Loucy (cell line): ENCODE results near the gene PACRG.

ENCODE experiments used
- H2AFZ ChIP-seq: fragments of 200-600 bp; sonication (generic); 2 replicates; pipeline ENCODE4 v1.6.0; 2016; ENCODE audit warnings: antibody characterized with exemption, mild to moderate bottlenecking, low read length, moderate library complexity
- H3F3A ChIP-seq: fragments of 200-600 bp; 2 replicates; pipeline ENCODE4 v1.6.0; 2016; ENCODE audit warnings: antibody characterized with exemption, low read depth, mild to moderate bottlenecking
- H3K27me3 ChIP-seq: fragments of 200-600 bp; sonication (generic); 2 replicates; pipeline ENCODE4 v1.6.1; 2014; ENCODE audit warnings: low read length, mild to moderate bottlenecking; ENCODE audit not compliant: insufficient read depth, poor library complexity, severe bottlenecking
- H3K36me3 ChIP-seq: fragments of 200-600 bp; sonication (generic); 2 replicates; pipeline ENCODE4 v1.6.1; 2016; ENCODE audit warnings: low read length; ENCODE audit not compliant: insufficient read depth
- H3K4me1 ChIP-seq: fragments of 200-600 bp; sonication (generic); 2 replicates; pipeline ENCODE4 v1.5.1; 2014; ENCODE audit warnings: low read length, mild to moderate bottlenecking; ENCODE audit not compliant: insufficient read depth, poor library complexity, severe bottlenecking
- H3K4me2 ChIP-seq: fragments of 200-600 bp; sonication (generic); 2 replicates; pipeline ENCODE4 v1.6.0; 2014; ENCODE audit warnings: antibody characterized with exemption, low read length, low read depth, mild to moderate bottlenecking; ENCODE audit not compliant: poor library complexity, severe bottlenecking
- H3K4me3 ChIP-seq: fragments of 200-600 bp; sonication (generic); 2 replicates; pipeline ENCODE4 v1.5.1; 2014; ENCODE audit warnings: low read length, mild to moderate bottlenecking, mixed read lengths; ENCODE audit not compliant: poor library complexity, severe bottlenecking
- H3K79me2 ChIP-seq: fragments of 200-600 bp; sonication (generic); 2 replicates; pipeline ENCODE4 v1.6.1; 2014; ENCODE audit warnings: low read length; ENCODE audit not compliant: insufficient read depth
- H3K9ac ChIP-seq: fragments of 200-600 bp; sonication (generic); 2 replicates; pipeline ENCODE4 v1.6.0; 2014; ENCODE audit warnings: mild to moderate bottlenecking, low read depth, low read length, moderate library complexity; ENCODE audit not compliant: poor library complexity, severe bottlenecking
- H3K9me2 ChIP-seq: fragments of 200-600 bp; sonication (generic); replicated peaks from 2 replicates; pipeline ENCODE4 v1.6.1; 2016; ENCODE audit warnings: low read depth, low read length, mixed read lengths
- H3K9me3 ChIP-seq: fragments of 200-600 bp; sonication (generic); 2 replicates; pipeline ENCODE4 v1.6.1; 2014; ENCODE audit warnings: mild to moderate bottlenecking, antibody characterized with exemption, low read length, low read depth; ENCODE audit not compliant: insufficient read depth
- H4K20me1 ChIP-seq: fragments of 200-600 bp; sonication (generic); 2 replicates; pipeline ENCODE4 v1.6.0; 2014; ENCODE audit warnings: antibody characterized with exemption, low read length, mild to moderate bottlenecking; ENCODE audit not compliant: insufficient read depth, poor library complexity, severe bottlenecking
- CTCF ChIP-seq: fragments of 200-600 bp; sonication (generic); conservative IDR thresholded peaks from 2 replicates; pipeline ENCODE4 v1.5.1; 2014; ENCODE audit warnings: mild to moderate bottlenecking, antibody characterized with exemption, low read length
- EZH2phosphoT487 ChIP-seq: fragments of 200-600 bp; IDR thresholded peaks from 2 replicates; pipeline ENCODE4 v1.6.1; 2018; ENCODE audit warnings: antibody characterized with exemption, mild to moderate bottlenecking, moderate library complexity, borderline replicate concordance

PACRG gene

DNA sequence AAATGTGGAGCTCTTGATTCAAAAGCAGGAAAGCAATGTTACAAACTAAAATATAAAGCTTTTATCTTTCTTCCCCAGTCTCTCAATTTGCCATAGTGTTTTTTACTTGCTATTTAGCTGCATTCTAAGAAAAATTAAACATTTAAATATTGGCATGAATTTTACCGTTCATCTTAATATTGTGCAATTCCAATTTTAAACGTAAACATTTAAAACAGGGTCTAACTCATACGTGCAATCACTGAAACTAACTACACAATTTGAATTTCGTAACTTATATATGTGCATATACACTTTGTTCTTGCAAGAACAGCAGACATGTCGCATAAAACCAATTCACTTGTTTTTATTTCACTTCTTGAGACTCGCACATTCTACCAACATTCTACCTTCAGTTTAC is 405.9 kb downstream of the PACRG start:
- Histone ChIP-seq H3K9ac (no peak overlapping the region), H3K4me3 (no peak overlapping the region), H2AFZ (no peak overlapping the region), H3K4me2 (no peak overlapping the region), H3K36me3 (no peaks in the 10 kb centered on the region), H3F3A (no peaks in the 10 kb centered on the region), H3K27me3 (no peaks in the 10 kb centered on the region), H3K79me2 (no peaks in the 10 kb centered on the region), H3K4me1 (no peaks in the 10 kb centered on the region), H4K20me1 (no peaks in the 10 kb centered on the region), H3K9me3 (no peaks in the 10 kb centered on the region; the same call in 1 of the 2 replicates), H3K9me2 (no peaks in the 10 kb centered on the region)
- TF ChIP-seq EZH2phosphoT487 (no peak), CTCF (no peak)

GRCh38 chr6:163136681-163137397 is 409.1 kb downstream of the PACRG start:
- no peak overlapping the region for H3K9ac ChIP-seq
- no peaks in the 10 kb centered on the region for H3K4me1 ChIP-seq
- H3K9me2 ChIP-seq, result no peaks in the 10 kb centered on the region
- TF ChIP-seq EZH2phosphoT487, result no peak
- TF ChIP-seq CTCF, result no peak
- H3K27me3 ChIP-seq, result no peaks in the 10 kb centered on the region
- no peaks in the 10 kb centered on the region for H4K20me1 ChIP-seq
- no peak overlapping the region for H3K4me3 ChIP-seq
- no peaks in the 10 kb centered on the region for H3K79me2 ChIP-seq
- no peaks in the 10 kb centered on the region for H3K36me3 ChIP-seq
- H3K4me2 ChIP-seq, result no peak overlapping the region
- no peaks in the 10 kb centered on the region for H3F3A ChIP-seq
- no peak overlapping the region for H2AFZ ChIP-seq
- H3K9me3 ChIP-seq, result peaks cover 5% of the 10 kb centered on the region; the same call in 1 of the 2 replicates

- H3K4me2 ChIP-seq, result no peak overlapping the region
- peaks cover 5% of the 10 kb centered on the region; the same call in 1 of the 2 replicates for H3K9me3 ChIP-seq
- no peak overlapping the region for H3K4me3 ChIP-seq
- no peaks in the 10 kb centered on the region for H3K79me2 ChIP-seq
- H2AFZ ChIP-seq, result no peak overlapping the region
- no peaks in the 10 kb centered on the region for H3K27me3 ChIP-seq
- no peaks in the 10 kb centered on the region for H4K20me1 ChIP-seq
- no peaks in the 10 kb centered on the region for H3K4me1 ChIP-seq
- H3F3A ChIP-seq, result no peaks in the 10 kb centered on the region
- TF ChIP-seq CTCF (no peak), EZH2phosphoT487 (no peak)
- H3K9me2 ChIP-seq, result no peaks in the 10 kb centered on the region
- no peak overlapping the region for H3K9ac ChIP-seq
- no peaks in the 10 kb centered on the region for H3K36me3 ChIP-seq
Measured at GRCh38 chr6:163137398-163137881, 409.7 kb downstream of the PACRG start.
